ENCODE data around the gene MAP7.
"Not testable (repeated sequence)": the region's sequence is repeated elsewhere in the genome, so short reads cannot be mapped to it uniquely, and the experiment has no call there.

Gene MAP7

DNA sequence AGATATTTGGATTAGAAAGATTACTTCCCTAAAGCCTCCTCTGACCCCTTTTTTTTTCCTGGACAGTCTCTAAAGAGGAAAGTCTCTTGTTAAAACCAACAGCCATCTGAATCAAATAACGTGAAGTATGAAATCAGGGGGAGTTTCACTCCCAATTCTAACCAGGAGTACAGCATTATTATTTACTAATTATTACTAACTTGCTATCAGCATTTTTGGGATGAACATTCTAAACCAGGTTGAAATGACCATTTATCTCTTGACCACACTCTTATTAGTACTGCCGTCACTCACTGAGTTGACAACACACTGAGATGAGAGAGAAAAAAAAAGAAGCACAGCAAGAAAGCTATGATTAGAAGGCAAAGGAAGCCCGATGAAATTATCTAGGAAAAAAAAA, 146.2 kb downstream of the MAP7 start:
- TF ChIP-seq, protein P1, sequence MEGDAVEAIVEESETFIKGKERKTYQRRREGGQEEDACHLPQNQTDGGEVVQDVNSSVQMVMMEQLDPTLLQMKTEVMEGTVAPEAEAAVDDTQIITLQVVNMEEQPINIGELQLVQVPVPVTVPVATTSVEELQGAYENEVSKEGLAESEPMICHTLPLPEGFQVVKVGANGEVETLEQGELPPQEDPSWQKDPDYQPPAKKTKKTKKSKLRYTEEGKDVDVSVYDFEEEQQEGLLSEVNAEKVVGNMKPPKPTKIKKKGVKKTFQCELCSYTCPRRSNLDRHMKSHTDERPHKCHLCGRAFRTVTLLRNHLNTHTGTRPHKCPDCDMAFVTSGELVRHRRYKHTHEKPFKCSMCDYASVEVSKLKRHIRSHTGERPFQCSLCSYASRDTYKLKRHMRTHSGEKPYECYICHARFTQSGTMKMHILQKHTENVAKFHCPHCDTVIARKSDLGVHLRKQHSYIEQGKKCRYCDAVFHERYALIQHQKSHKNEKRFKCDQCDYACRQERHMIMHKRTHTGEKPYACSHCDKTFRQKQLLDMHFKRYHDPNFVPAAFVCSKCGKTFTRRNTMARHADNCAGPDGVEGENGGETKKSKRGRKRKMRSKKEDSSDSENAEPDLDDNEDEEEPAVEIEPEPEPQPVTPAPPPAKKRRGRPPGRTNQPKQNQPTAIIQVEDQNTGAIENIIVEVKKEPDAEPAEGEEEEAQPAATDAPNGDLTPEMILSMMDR (IDR thresholded peaks at IDR 0.05; ENCODE audit: control extremely low read depth, extremely low read depth, low read depth, missing control alignments), result no peak
- CTCF ChIA-PET, result interaction anchor here (0.8 to 3.1 kb wide), 4 partner anchors 8 to 31 kb away, joined by 3 to 9 read pairs (median 7); no protein-coding TSS in a partner anchor
- POLR2A ChIA-PET, result no interaction called here
- DNase-seq (ENCODE audit: extremely low spot score), result no peak

DNA sequence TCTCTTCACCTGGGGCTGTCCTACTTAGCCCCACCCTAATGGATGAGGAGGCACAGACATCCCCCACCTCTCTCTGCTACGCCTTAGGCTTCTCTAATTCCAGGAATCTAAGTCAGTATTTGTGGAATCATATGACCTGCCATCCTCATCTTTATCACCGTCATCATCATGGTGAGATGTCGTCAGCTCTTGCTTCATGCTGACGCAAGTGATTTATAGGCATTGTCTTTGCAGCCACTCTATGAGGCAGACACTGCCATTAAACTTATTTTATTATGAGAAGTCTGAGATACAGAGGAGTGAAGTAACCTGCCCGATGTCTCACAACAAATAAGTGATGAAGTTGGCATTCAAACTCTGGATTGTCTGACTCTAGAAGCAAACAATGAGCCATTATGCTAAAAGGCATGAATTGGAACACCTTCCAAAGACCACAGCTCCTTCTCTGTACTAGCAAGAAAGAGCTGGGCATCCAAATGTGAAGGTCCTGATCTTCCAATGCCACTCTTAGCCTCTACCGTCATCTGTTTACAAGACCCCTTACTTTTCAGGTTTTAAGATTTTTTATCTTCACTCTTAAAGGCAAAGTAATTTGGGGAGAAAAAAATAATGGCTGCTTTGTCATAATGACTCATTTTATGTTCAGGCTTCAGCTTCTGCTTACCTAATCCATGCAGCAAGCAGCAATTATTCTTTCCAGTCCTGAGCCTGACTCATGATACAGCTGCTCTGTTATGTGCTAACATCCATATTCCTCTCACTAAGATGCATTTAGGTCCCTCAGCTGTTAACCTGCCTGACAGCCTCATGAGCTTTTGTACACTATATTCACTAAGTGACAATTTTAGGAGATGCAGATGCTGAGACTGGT, 146.9 kb downstream of the MAP7 start:
- DNase-seq (ENCODE audit: extremely low spot score), result no peak
- TF ChIP-seq, protein P1 (IDR thresholded peaks at IDR 0.05; ENCODE audit: control extremely low read depth, extremely low read depth, low read depth, missing control alignments), result no peak
- ChIA-PET POLR2A (no interaction called here), CTCF (interaction anchor here (0.8 to 2.3 kb wide), 2 partner anchors 16 to 31 kb away, joined by 3 to 5 read pairs; no protein-coding TSS in a partner anchor)

DNA sequence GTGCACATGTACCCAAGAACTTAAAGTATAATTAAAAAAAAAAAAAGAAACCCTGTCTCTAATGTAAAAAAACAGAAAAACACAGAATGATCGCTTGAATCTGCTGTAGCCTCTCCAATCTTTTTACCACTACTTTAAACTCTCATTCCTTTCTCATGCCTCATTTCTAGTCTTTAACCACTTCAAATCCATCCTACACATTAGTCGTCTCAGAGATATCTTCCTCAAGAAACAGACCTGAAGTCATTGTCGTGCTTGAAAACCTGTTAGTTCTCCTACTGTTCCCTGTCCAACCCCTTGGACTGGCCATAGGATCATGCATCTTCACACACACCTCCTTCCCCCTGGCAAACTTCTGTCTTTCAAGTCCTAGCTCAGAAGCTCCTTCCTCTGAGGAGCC, 148.5 kb downstream of the MAP7 start:
- TF ChIP-seq, protein P1 (IDR thresholded peaks at IDR 0.05; ENCODE audit: control extremely low read depth, extremely low read depth, low read depth, missing control alignments), result no peak
- POLR2A ChIA-PET, result no interaction called here
- CTCF ChIA-PET, result interaction anchor here (1.2 kb wide), 1 partner anchor 11 kb away, joined by 3 read pairs; no protein-coding TSS in a partner anchor
- no peak for DNase-seq (ENCODE audit: extremely low spot score)

DNA sequence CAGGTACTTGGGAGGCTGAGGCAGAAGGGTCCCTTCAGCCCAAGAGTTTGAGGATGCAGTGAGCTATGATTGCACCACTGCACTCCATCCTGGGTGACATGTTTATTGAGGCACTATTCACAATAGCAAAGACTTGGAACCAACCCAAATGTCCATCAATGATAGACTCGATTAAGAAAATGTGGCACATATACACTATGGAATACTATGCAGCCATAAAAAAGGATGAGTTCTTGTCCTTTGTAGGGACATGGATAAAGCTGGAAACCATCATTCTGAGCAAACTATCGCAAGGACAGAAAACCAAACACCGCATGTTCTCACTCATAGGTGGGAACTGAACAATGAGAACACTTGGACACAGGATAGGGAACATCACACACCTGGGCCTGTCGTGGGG, 149.0 kb downstream of the MAP7 start:
- CTCF ChIA-PET, result interaction anchor here (0.7 kb wide), 1 partner anchor 20 kb away, joined by 3 read pairs; no protein-coding TSS in a partner anchor
- POLR2A ChIA-PET; DNase-seq (ENCODE audit: extremely low spot score): not testable (repeated sequence)

DNA sequence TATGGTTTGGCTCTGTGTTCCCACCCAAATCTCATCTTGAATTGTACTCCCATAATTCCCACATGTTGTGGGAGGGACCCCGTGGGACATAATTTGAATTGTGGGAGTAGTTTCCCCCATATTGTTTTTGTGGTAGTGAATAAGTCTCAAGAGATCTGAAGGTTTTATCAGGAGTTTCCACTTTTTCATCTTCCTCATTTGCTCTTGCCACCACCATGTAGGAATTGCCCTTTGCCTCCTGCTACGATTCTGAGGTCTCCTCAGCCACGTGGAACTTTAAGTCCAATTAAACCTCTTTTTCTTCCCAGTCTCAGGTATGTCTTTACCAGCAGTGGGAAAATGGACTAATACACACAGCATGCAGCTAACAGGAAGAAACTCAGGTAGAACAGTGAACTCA, 151.8 kb downstream of the MAP7 start:
- POLR2A ChIA-PET, result no interaction called here

DNA sequence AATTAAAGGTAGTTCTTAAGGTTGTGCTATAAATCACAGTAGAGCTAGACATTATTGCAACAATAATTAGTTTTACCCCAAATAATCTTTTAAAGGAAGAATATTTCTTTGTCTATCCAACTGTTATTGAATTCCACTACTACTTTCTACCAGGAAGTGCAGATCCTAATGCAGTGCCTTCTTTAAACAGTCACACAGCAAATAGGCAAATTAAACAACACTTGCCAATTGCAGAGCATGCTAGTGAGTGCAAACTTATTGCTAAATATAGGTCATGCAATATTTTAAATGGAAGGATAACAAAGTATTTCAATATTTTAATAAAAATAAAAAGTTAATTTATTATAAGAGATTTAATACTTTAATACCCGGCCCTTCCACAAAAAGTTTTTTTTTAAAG, 153.3 kb downstream of the MAP7 start:
- ChIA-PET POLR2A (no interaction called here), CTCF (interaction anchor here (1.6 kb wide), 1 partner anchor 8 kb away, joined by 9 read pairs; no protein-coding TSS in a partner anchor)

More for the DNA sequence above, 151.8 kb downstream of the MAP7 start:
- TF ChIP-seq, protein P1 (IDR thresholded peaks at IDR 0.05; ENCODE audit: control extremely low read depth, extremely low read depth, low read depth, missing control alignments), result no peak
- DNase-seq (ENCODE audit: extremely low spot score), result no peak
- CTCF ChIA-PET, result no interaction called here

DNA sequence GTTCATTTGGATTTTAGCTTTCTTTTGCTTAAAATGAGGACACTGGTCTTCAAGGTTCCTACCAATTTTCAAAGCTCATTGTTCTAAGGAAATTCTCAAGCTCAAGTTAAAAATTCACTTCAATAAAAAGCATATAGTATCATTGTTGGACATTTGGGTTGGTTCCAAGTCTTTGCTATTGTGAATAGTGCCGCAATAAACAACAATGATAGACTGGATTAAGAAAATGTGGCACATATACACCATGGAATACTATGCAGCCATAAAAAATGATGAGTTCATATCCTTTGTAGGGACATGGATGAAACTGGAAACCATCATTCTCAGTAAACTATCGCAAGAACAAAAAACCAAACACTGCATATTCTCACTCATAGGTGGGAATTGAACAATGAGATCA, 159.3 kb downstream of the MAP7 start:
- POLR2A ChIA-PET; DNase-seq (ENCODE audit: extremely low spot score): not testable (repeated sequence)
- CTCF ChIA-PET, result interaction anchor here (1.2 kb wide), 1 partner anchor 11 kb away, joined by 3 read pairs; no protein-coding TSS in a partner anchor

More for the DNA sequence above, 153.3 kb downstream of the MAP7 start:
- no peak for DNase-seq (ENCODE audit: extremely low spot score)
- TF ChIP-seq, protein P1 (IDR thresholded peaks at IDR 0.05; ENCODE audit: control extremely low read depth, extremely low read depth, low read depth, missing control alignments), result no peak
